K562 (cell line): ENCODE measurements around the gene MIER2. TPM values are rescaled to one million over a fixed set of nuclear protein-coding genes. Genes with fewer than 3 reads are reported as not detected.
A peak's percentile ranks its signal among the peaks of the same experiment; 100 is the strongest.

Experiments used
- BACH1 ChIP-seq: fragments of 200-800 bp; sonication (Bioruptor generic); IDR thresholded peaks from 2 replicates; pipeline ENCODE4 v1.6.1; 2016; ENCODE audit warnings: missing genetic modification characterization, missing compliant biosample characterization
- CEBPB ChIP-seq: fragments of 450-650 bp; IDR thresholded peaks from 2 replicates; pipeline ENCODE4 v1.6.1; 2016; ENCODE audit warnings: missing genetic modification characterization, missing compliant biosample characterization
- DMBX1 ChIP-seq: fragments of 250-450 bp; sonication (Bioruptor Pico); IDR thresholded peaks from 2 replicates; pipeline ENCODE4 v1.8.0; 2022; ENCODE audit warnings: inconsistent platforms, mild to moderate bottlenecking, moderate library complexity, borderline replicate concordance
- FIP1L1 ChIP-seq: fragments of 200-400 bp; formaldehyde crosslinking; IDR thresholded peaks from 2 replicates; pipeline ENCODE4 v1.6.1; 2018; ENCODE audit warnings: mild to moderate bottlenecking, low read depth, low read length; ENCODE audit not compliant: poor library complexity, severe bottlenecking
- KLF1 ChIP-seq: fragments of 450-650 bp; IDR thresholded peaks from 2 replicates; pipeline ENCODE4 v1.6.1; 2016; ENCODE audit warnings: missing genetic modification characterization, missing compliant biosample characterization
- MBD1 ChIP-seq: fragments of 250-450 bp; sonication (Bioruptor Pico); IDR thresholded peaks from 2 replicates; pipeline ENCODE4 v1.8.0; 2022; ENCODE audit warnings: inconsistent platforms
- MGA ChIP-seq: fragments of 450-650 bp; IDR thresholded peaks from 2 replicates; pipeline ENCODE4 v1.6.1; 2016; ENCODE audit warnings: mild to moderate bottlenecking, moderate library complexity
- NELFE ChIP-seq: IDR thresholded peaks from 2 replicates; pipeline ENCODE4 v1.6.1; 2011; ENCODE audit warnings: mild to moderate bottlenecking; ENCODE audit not compliant: insufficient read depth, insufficient read length
- NR2C2 ChIP-seq, 2 experiments: fragments of 200-800 bp in 1 of 2; sonication (Bioruptor generic) in 1 of 2; sonication (generic) in 1 of 2; formaldehyde crosslinking in 1 of 2; IDR thresholded peaks; 2 replicates each; pipeline versions ENCODE4 v1.6.1 to v1.8.0; 2016 to 2022; ENCODE audit warnings: mild to moderate bottlenecking in 1 of 2, missing compliant biosample characterization in 1 of 2, missing genetic modification characterization in 1 of 2, missing genetic modification reagents in 1 of 2
- ZBTB7A ChIP-seq: IDR thresholded peaks from 2 replicates; pipeline ENCODE4 v1.6.1; 2011; ENCODE audit warnings: low read depth, mild to moderate bottlenecking, low read length, moderate library complexity, borderline replicate concordance; ENCODE audit not compliant: control insufficient read depth
- ZZZ3 ChIP-seq: fragments of 450-650 bp; IDR thresholded peaks from 2 replicates; pipeline ENCODE4 v1.6.1; 2016; ENCODE audit warnings: antibody characterized with exemption, mild to moderate bottlenecking, moderate library complexity
- polyA plus RNA-seq, 8 experiments: library from polyadenylated mRNA; depleted of rRNA in 4 of 8; stranded (reverse) in 5 of 8; unstranded in 3 of 8; fragments of >200 nt; fragmentation: Nextera tagmentation in 2 of 8; fragmentation: Illumina TruSeq in 1 of 8; extraction: Ambion mirVana in 2 of 8; extraction: Trizol in 1 of 8; gene quantifications; 2 replicates each; pipeline versions ENCODE4 v1.2.1 to v1.2.3, GENCODE V29; 2011 to 2014; ENCODE audit warnings: inconsistent platforms in 1 of 8, missing spikeins in 1 of 8
- total RNA-seq, 7 experiments: library from RNA; depleted of rRNA in 6 of 7; stranded (reverse); fragments of >200 nt in 6 of 7; fragmentation: Illumina TruSeq in 2 of 7; extraction: Trizol in 2 of 7; gene quantifications; 2 replicates each; pipeline versions ENCODE4 v1.2.1 to v1.2.3, GENCODE V29; 2011 to 2021; ENCODE audit warnings: low replicate concordance in 1 of 7

MIER2 gene
- total and polyA plus RNA-seq, 9 of the 15 experiments (the other 6 are each of a cell fraction or from before 2014, with no cell fraction given) = 0.46 to 34.7 (median 15.6) TPM

GRCh38 chr19:344625-345319 is at the start of gene MIER2 (continued):
- TF ChIP-seq NR2C2 (CRISPR knock-in tag; IDR thresholded peaks at IDR 0.05) (peak; percentile 56; the same call in 1 of the 2 replicates), NR2C2 (tag; IDR thresholded peaks at IDR 0.05) (peak; percentile 35), BACH1 (tag) (no peak), ZBTB7A (peak; percentile 68), FIP1L1 (no peak), ZZZ3 (no peak), CEBPB (tag) (no peak), NELFE (no peak), KLF1 (0 out of 2 replicates have a peak, but pooled peaks have one; percentile 29), DMBX1 (CRISPR knock-in tag) (peak; percentile 56; the same call in 1 of the 2 replicates), MGA (peak; percentile 95), MBD1 (peak; percentile 93)
